Measurements from ENCODE around the gene TOMM6. TPM values are rescaled to one million over a fixed set of nuclear protein-coding genes. Genes with fewer than 3 reads are reported as not detected.

TOMM6 gene
- total RNA-seq (10 to 100 TPM; 48.2 to 50.1 TPM), polyA plus RNA-seq (100 to 1,000 TPM; 122 to 123 TPM)

GRCh38 chr6:41787219-41787917, at the start of gene TOMM6:
Gene TOMM6, plus strand, starts transcription at chr6:41787694. Its CDS starts 4 bp downstream, at chr6:41787698.
- Histone ChIP-seq H3K36me3 (ENCODE audit: control insufficient read depth in 4 of 4, insufficient read depth in 3 of 4, low read depth in 1 of 4, low read length in 3 of 4) (peaks cover 0 to 27% (median 14%) of the 10 kb centered on the region in 4 donors), H3K4me1 (ENCODE audit: control insufficient read depth in 4 of 4, insufficient read depth in 4 of 4, low read length in 3 of 4) (peaks cover 9 to 21% (median 16%) of the 10 kb centered on the region in 4 donors), H3K27ac (ENCODE audit: low read depth in 1 of 2, low read length in 2 of 2) (peak within 1 kb of the TSS; percentile 91 to 94), H3K4me3 (ENCODE audit: low read depth in 1 of 3, low read length in 3 of 3) (peak within 1 kb of the TSS; percentile 72 to 100 (median 96)), H3K27me3 (ENCODE audit: control insufficient read depth in 4 of 4, insufficient read depth in 4 of 4, low read length in 3 of 4) (no peaks in the 10 kb centered on the region), H3K9me3 (ENCODE audit: control insufficient read depth in 4 of 4, low read length in 3 of 4) (no peaks in the 10 kb centered on the region), H3K9ac (ENCODE audit: low read depth in 1 of 2, low read length in 2 of 2) (peak within 1 kb of the TSS; percentile 93 to 99)
- DNase-seq (ENCODE audit: low spot score) = peak; percentile 97
- peak; percentile 82 for TF ChIP-seq MAX (IDR thresholded peaks at IDR 0.05)
- TF ChIP-seq ATF3 (IDR thresholded peaks at IDR 0.05) = no peak
- peak; percentile 65 for TF ChIP-seq SP1 (IDR thresholded peaks at IDR 0.05)
- TF ChIP-seq HNF4A (conservative IDR thresholded peaks at IDR 0.05) = peak; percentile 13 to 18
- TF ChIP-seq EGR1 (IDR thresholded peaks at IDR 0.05; ENCODE audit: low read depth in 2 of 2) = peak; percentile 19 to 72
- TF ChIP-seq TAF1 (conservative IDR thresholded peaks at IDR 0.05) = peak; percentile 87
- peak; percentile 97 for TF ChIP-seq YY1 (IDR thresholded peaks at IDR 0.05)
- TF ChIP-seq RAD21 (IDR thresholded peaks at IDR 0.05) = peak; percentile 28 to 59
- peak; percentile 43 to 49 for TF ChIP-seq RXRA (IDR thresholded peaks at IDR 0.05)
- peak; percentile 80 for TF ChIP-seq ZBTB33 (IDR thresholded peaks at IDR 0.05)
- peak; percentile 93 to 98 for TF ChIP-seq GABPA (IDR thresholded peaks at IDR 0.05 in 1 of 2, conservative IDR thresholded peaks at IDR 0.05 in 1 of 2)
- no peak for TF ChIP-seq NR2F2 (IDR thresholded peaks at IDR 0.05)
- peak; percentile 98 for TF ChIP-seq CTCF (IDR thresholded peaks at IDR 0.05; ENCODE audit: low read depth, low read length, missing input control)
- no peak for TF ChIP-seq FOXA1 (IDR thresholded peaks at IDR 0.05)
- TF ChIP-seq HNF4G (IDR thresholded peaks at IDR 0.05) = no peak
- TF ChIP-seq JUND (IDR thresholded peaks at IDR 0.05) = peak in 1 of 2 donors; percentile 49
- TF ChIP-seq REST (IDR thresholded peaks at IDR 0.05) = peak; percentile 68
- peak; percentile 33 for TF ChIP-seq FOXA2 (IDR thresholded peaks at IDR 0.05)
- WGBS = under 1% methylated on average over 55 of the region's 55 CpGs
